Measurements from ENCODE around the gene AKAP6. TPM values are rescaled to one million over a fixed set of nuclear protein-coding genes. Genes with fewer than 3 reads are reported as not detected.

AKAP6 gene
- total and polyA plus RNA-seq, 2 of the 8 experiments (the other 6 are each of a cell fraction or from before 2014, with no cell fraction given): 0.09 to 0.89 TPM

DNA sequence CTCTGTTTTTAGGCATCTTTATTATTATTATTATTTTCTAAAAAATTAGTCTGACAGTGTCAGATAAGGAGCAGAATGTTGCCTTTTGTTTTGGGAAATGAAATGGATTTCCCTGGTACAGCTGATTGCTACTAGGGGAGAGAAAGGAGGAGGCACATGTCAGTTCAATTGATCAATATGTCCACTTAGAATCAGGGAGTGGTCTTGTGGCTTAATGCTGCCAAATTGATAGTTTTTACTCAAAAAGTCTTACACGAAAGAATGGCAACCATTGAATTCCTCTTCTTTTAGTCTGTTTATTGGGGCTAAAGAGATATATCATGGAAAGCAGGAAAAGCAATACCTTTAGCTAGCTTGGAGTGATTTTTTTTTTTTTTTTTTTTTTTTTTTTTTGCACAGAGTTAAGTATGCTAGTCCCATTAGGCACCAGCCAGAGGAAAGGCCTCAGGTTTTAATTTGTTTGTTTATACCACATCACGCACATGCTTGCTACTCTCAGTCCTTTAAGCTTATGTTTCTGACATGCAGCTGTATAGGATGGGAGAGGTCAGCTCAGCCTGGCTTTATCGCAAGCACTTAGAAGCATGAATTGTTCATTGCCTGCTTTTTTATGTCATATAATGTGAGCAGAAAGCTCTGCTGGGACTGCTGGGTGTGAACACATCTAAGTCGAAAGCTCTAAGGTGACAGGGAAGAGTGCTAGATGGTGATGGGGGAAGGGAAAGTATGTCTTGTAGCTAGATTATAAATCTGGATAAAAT is 1.4 kb downstream of the AKAP6 start (continued):
- TF ChIP-seq RNF2 (IDR thresholded peaks at IDR 0.05; ENCODE audit: borderline replicate concordance, low read depth, low read length, missing control alignments, poor library complexity, severe bottlenecking): no peak
